LNCaP clone FGC (cell line): Measurements from ENCODE around the gene MRPS15.

Experiments
- DNase-seq: peaks from one replicate; pipeline ENCODE4 v3.0.0-alpha.2; 2011; ENCODE audit warnings: low read depth
- H3K4me3 ChIP-seq: 2 replicates; pipeline ENCODE4 v1.5.1; 2011; ENCODE audit warnings: mild to moderate bottlenecking, low read depth, low read length, control low read depth
- TF ChIP-seq, protein P1 (sequence below): IDR thresholded peaks from 2 replicates; pipeline ENCODE4 v1.5.1; 2012; ENCODE audit warnings: mild to moderate bottlenecking; ENCODE audit not compliant: control insufficient read depth, insufficient read depth; ENCODE audit errors: extremely low read depth

MRPS15 gene

GRCh38 chr1:36455386-36455785 is 8.8 kb downstream of the MRPS15 start:
- H3K4me3 ChIP-seq = no peak overlapping the region
- TF ChIP-seq, protein P1, sequence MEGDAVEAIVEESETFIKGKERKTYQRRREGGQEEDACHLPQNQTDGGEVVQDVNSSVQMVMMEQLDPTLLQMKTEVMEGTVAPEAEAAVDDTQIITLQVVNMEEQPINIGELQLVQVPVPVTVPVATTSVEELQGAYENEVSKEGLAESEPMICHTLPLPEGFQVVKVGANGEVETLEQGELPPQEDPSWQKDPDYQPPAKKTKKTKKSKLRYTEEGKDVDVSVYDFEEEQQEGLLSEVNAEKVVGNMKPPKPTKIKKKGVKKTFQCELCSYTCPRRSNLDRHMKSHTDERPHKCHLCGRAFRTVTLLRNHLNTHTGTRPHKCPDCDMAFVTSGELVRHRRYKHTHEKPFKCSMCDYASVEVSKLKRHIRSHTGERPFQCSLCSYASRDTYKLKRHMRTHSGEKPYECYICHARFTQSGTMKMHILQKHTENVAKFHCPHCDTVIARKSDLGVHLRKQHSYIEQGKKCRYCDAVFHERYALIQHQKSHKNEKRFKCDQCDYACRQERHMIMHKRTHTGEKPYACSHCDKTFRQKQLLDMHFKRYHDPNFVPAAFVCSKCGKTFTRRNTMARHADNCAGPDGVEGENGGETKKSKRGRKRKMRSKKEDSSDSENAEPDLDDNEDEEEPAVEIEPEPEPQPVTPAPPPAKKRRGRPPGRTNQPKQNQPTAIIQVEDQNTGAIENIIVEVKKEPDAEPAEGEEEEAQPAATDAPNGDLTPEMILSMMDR = no peak
- DNase-seq = no peak

DNA sequence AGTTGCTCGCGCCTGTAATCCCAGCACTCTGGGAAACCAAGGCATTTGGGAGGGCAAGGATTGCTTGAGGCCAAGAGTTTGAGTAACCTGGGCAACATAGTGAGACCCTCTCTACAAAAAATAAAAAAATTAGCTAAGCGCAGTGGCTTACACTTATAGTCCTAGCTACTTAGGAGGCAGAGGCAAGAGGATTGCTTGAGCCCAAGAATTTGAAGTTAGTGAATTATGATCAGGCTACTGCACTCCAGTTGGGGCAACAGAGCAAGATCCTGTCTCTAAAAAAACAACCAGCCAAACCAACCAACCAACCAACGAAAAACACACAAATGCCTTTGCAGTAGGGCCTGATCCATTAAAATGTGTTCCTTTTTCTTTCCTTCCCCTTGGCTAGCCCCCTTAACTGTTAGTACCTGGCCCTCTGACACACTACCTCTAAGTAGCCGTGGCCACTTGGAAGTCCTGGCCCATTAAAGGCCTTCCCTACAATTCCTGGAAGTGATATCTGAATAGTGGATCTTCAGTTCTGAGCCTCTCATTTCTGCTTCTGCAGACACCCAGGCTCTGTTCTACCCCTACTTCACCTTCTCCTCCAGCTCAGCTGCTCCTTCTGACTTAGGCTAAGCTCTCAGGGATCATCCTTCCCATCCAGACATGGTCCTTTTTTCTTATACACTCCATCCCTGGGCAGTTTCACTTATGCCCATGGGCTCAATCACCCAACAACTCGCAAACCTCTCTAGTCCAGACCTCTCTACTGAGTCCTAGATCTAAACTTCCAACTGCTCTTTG is 10.4 kb downstream of the MRPS15 start:
- H3K4me3 ChIP-seq = no peak overlapping the region
- no peak for DNase-seq
- TF ChIP-seq, protein P1 = no peak

GRCh38 chr1:36453051-36453450 is 11.1 kb downstream of the MRPS15 start:
- no peak overlapping the region for H3K4me3 ChIP-seq
- no peak for DNase-seq
- TF ChIP-seq, protein P1 = no peak

DNA sequence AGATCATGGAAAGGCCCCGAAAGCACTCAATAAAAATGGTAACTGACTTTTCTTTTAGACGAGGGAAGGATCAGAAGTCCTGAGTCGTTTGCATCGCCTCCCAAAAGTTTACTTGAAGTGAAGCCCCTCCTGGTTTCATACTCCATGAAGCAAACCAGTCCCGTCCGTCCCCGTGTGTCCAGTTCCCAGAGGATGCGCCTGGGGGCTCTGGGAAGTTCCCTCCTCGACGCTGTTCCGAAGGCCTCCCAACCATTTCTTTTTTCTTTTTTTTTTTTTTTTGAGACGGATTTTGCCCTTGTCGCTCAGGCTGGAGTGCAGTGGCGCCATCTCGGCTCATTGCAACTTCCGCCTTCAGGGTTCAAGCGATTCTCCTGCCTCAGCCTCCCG is 13.3 kb downstream of the MRPS15 start:
- TF ChIP-seq, protein P1 = no peak
- H3K4me3 ChIP-seq = peak overlapping the region; percentile 82
- DNase-seq = no peak

DNA sequence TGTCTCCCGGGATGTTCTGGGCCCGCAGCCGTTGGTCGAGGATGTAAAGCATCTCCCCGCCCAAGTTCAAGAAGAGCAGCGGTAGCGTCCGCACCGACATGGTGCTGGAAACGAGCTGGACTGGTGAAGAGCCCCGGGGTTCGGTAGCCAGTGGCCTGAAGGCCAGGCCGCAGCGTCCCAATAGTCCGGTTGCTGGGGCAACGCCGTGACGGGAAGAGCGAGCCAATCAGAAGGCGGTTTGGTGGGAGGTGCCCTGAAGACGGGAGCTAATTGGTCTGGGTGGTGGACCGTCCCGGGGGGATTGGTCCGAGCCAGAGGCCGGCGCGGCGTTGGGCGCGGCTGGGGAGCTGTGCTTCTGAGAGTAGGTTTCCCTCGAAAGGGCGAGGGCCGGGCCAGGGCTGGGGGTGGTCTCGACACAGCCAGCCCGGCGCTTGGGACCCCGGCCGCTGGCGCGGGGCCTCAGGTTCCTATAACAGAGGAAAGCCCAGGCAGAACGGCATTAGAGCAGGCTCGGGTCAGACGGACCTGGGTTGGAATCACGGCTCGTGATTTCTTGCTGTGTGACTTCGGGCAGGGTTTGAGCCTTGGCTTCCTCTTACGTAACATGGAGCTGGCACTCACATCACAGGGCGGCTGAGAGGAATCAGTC is 13.8 kb downstream of the MRPS15 start, which contains the start of gene OSCP1:
OSCP1 (minus strand) TSS at position 182 of the 649 bp plus-strand sequence; CDS start at position 100, 82 bp downstream.
- TF ChIP-seq, protein P1 = no peak
- H3K4me3 ChIP-seq = peak within 1 kb of the TSS; percentile 82
- DNase-seq = peak; percentile 91

DNA sequence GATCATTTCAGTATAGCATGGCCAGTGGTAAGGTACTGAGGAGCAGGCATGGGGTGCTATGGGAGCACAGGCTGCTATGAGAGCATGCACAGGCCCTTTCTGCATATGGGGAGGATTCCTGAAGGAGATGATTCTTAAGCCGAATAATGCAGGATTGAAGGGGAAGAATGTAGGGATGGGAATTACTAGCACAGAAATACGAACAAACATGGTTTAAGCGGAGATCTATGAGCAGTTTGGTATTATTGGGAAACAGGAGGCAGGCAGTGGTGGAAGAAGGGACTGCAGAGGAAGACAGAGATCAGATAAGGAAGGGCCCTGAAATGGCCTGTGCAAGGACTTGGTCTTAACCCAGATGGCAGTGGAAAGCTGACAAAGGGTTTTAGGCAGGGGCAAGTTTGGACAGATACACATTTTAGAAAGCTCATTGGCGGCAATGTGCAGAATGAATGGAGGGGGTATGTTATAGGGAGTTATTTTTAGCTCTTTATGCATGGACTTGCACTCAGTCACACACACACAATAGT is 15.6 kb downstream of the MRPS15 start:
- no peak overlapping the region for H3K4me3 ChIP-seq
- TF ChIP-seq, protein P1 = no peak
- DNase-seq = no peak
